ENCODE measurements around the gene CAMK2D. TPM values are rescaled to one million over a fixed set of nuclear protein-coding genes. Genes with fewer than 3 reads are reported as not detected.

Gene CAMK2D
- polyA plus RNA-seq, 3 donors: 10.4 to 30.6 (median 19.6) TPM

DNA sequence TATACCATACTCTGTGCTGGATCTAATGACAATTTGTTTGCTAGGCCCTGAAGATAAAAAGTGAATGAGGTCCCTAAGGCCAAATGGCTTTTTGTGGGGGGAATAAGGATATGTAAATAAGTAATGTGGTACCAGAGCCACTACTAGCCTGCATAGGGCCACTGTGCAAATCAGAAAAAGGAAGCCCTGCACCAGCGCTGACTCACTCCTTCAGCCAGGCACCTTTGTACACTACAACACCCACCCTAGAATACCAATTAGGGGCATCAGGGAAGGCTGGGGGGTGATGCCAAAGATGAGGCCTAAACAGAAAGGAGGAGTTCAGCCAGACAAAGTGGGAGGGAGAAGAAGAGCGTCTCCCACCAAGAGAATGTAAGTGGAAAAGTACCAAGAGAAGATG, 122.2 kb downstream of the CAMK2D start:
- 88% methylated on average over 1 of the region's 2 CpGs for WGBS (ENCODE audit: insufficient coverage)
- H3K4me3 Mint-ChIP-seq: no peak overlapping the region
- Histone ChIP-seq H3K4me2 (replicated peaks; ENCODE audit: extremely low read depth, low read length, poor library complexity, severe bottlenecking) (no peak overlapping the region), H3K9ac (ENCODE audit: insufficient read depth, low read length, poor library complexity, severe bottlenecking) (no peak overlapping the region), H4K20me1 (ENCODE audit: insufficient read depth, low read length) (peaks cover 85% of the 10 kb centered on the region), H3K27ac (ENCODE audit: low read depth in 1 of 2, low read length in 2 of 2) (no peak overlapping the region), H3K27me3 (ENCODE audit: control insufficient read depth in 2 of 2, insufficient read depth in 2 of 2, low read length in 2 of 2) (no peaks in the 10 kb centered on the region), H3K9me3 (replicated peaks in 1 of 2; ENCODE audit: control insufficient read depth in 1 of 2, insufficient read depth in 1 of 2, low read length in 2 of 2) (no peaks in the 10 kb centered on the region), H3K4me3 (replicated peaks in 1 of 3; ENCODE audit: low read depth in 2 of 3, low read length in 3 of 3) (no peak overlapping the region), H3K4me1 (ENCODE audit: control insufficient read depth in 1 of 2, insufficient read depth in 2 of 2, low read length in 2 of 2) (peaks cover 5 to 6% of the 10 kb centered on the region in 2 donors), H2AFZ (ENCODE audit: insufficient read depth, low read depth, low read length, poor library complexity, severe bottlenecking) (no peak overlapping the region), H3K36me3 (replicated peaks in 1 of 2; ENCODE audit: control insufficient read depth in 1 of 2, insufficient read depth in 2 of 2, low read length in 2 of 2) (no peaks in the 10 kb centered on the region), H3K79me2 (ENCODE audit: insufficient read depth, low read length) (no peaks in the 10 kb centered on the region)
- H3K27me3 Mint-ChIP-seq (ENCODE audit: low read depth in 3 of 3): peaks cover 0 to 4% (median 0%) of the 10 kb centered on the region in 3 donors
- H3K9me3 Mint-ChIP-seq: no peaks in the 10 kb centered on the region
- TF ChIP-seq, protein P1, sequence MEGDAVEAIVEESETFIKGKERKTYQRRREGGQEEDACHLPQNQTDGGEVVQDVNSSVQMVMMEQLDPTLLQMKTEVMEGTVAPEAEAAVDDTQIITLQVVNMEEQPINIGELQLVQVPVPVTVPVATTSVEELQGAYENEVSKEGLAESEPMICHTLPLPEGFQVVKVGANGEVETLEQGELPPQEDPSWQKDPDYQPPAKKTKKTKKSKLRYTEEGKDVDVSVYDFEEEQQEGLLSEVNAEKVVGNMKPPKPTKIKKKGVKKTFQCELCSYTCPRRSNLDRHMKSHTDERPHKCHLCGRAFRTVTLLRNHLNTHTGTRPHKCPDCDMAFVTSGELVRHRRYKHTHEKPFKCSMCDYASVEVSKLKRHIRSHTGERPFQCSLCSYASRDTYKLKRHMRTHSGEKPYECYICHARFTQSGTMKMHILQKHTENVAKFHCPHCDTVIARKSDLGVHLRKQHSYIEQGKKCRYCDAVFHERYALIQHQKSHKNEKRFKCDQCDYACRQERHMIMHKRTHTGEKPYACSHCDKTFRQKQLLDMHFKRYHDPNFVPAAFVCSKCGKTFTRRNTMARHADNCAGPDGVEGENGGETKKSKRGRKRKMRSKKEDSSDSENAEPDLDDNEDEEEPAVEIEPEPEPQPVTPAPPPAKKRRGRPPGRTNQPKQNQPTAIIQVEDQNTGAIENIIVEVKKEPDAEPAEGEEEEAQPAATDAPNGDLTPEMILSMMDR (IDR thresholded peaks at IDR 0.05): no peak
- intact Hi-C loops (cut with micrococcal nuclease): no loop called here
- DNase-seq: no peak
- peaks cover 19% of the 10 kb centered on the region for H3K4me1 Mint-ChIP-seq
- H3K36me3 Mint-ChIP-seq: no peaks in the 10 kb centered on the region
- H3K27ac Mint-ChIP-seq: peak overlapping the region in 4 of 7 donors; percentile 2 to 60 (median 28)

DNA sequence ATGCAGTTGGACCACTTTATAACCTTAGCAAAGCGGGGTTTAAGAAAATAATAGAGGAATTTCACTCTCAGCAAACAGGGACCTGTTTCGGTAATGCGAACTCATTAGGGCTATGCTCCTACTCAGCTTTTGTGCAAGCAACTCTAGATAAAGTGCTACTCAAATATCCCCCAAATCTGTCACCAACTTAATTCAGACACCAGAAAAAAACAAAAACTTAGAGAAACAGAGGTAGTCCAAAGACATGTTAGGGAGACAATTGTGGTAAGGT, 123.0 kb downstream of the CAMK2D start:
- no peak overlapping the region for H3K27ac Mint-ChIP-seq

More for the DNA sequence above, 123.0 kb downstream of the CAMK2D start:
- Histone ChIP-seq H3K4me1 (ENCODE audit: control insufficient read depth in 1 of 2, insufficient read depth in 2 of 2, low read length in 2 of 2) (peaks cover 5 to 6% of the 10 kb centered on the region in 2 donors), H3K27ac (ENCODE audit: low read depth in 1 of 2, low read length in 2 of 2) (no peak overlapping the region), H3K27me3 (ENCODE audit: control insufficient read depth in 2 of 2, insufficient read depth in 2 of 2, low read length in 2 of 2) (no peaks in the 10 kb centered on the region), H3K4me2 (replicated peaks; ENCODE audit: extremely low read depth, low read length, poor library complexity, severe bottlenecking) (no peak overlapping the region), H3K9me3 (replicated peaks in 1 of 2; ENCODE audit: control insufficient read depth in 1 of 2, insufficient read depth in 1 of 2, low read length in 2 of 2) (no peaks in the 10 kb centered on the region), H2AFZ (ENCODE audit: insufficient read depth, low read depth, low read length, poor library complexity, severe bottlenecking) (no peak overlapping the region), H3K9ac (ENCODE audit: insufficient read depth, low read length, poor library complexity, severe bottlenecking) (no peak overlapping the region), H3K79me2 (ENCODE audit: insufficient read depth, low read length) (no peaks in the 10 kb centered on the region), H3K4me3 (replicated peaks in 1 of 3; ENCODE audit: low read depth in 2 of 3, low read length in 3 of 3) (no peak overlapping the region), H3K36me3 (replicated peaks in 1 of 2; ENCODE audit: control insufficient read depth in 1 of 2, insufficient read depth in 2 of 2, low read length in 2 of 2) (no peaks in the 10 kb centered on the region), H4K20me1 (ENCODE audit: insufficient read depth, low read length) (peaks cover 80% of the 10 kb centered on the region)
- H3K4me3 Mint-ChIP-seq: no peak overlapping the region
- no peaks in the 10 kb centered on the region for H3K36me3 Mint-ChIP-seq
- DNase-seq: no peak
- TF ChIP-seq, protein P1 (IDR thresholded peaks at IDR 0.05): no peak
- intact Hi-C loops (cut with micrococcal nuclease): no loop called here
- H3K4me1 Mint-ChIP-seq: peaks cover 19% of the 10 kb centered on the region
- peaks cover 0 to 4% (median 0%) of the 10 kb centered on the region in 3 donors for H3K27me3 Mint-ChIP-seq (ENCODE audit: low read depth in 3 of 3)
- WGBS (ENCODE audit: insufficient coverage): no CpG with 5 or more reads among the region's 3 CpGs
- no peaks in the 10 kb centered on the region for H3K9me3 Mint-ChIP-seq

Data from CD14-positive monocyte (primary cell).